Skeletal muscle tissue (tissue), 4 donors: ENCODE measurements around the gene HRNR. TPM values are rescaled to one million over a fixed set of nuclear protein-coding genes. Genes with fewer than 3 reads are reported as not detected.

Experiments
- H3K27ac ChIP-seq: one replicate; pipeline ENCODE4 v1.7.0; 2013; ENCODE audit warnings: mild to moderate bottlenecking, low read depth, low read length, inconsistent platforms
- H3K27me3 ChIP-seq, 3 donors: one replicate each; pipeline ENCODE4 v1.7.0; 2013; ENCODE audit warnings: low read length in 3 of 3; ENCODE audit not compliant: control insufficient read depth in 3 of 3, insufficient read depth in 3 of 3
- H3K36me3 ChIP-seq, 3 donors: one replicate each; pipeline ENCODE4 v1.7.0; 2013; ENCODE audit warnings: low read length in 3 of 3; ENCODE audit not compliant: control insufficient read depth in 3 of 3, insufficient read depth in 3 of 3
- H3K4me1 ChIP-seq, 3 donors: one replicate each; pipeline ENCODE4 v1.7.0; 2013; ENCODE audit warnings: low read length in 3 of 3, mild to moderate bottlenecking in 3 of 3; ENCODE audit not compliant: control insufficient read depth in 3 of 3, insufficient read depth in 3 of 3
- H3K4me3 ChIP-seq, 3 donors: one replicate each; pipeline ENCODE4 v1.7.0; 2013; ENCODE audit warnings: low read length in 3 of 3
- H3K9ac ChIP-seq, 3 donors: one replicate each; pipeline ENCODE4 v1.7.0; 2013; ENCODE audit warnings: low read length in 3 of 3, mild to moderate bottlenecking in 3 of 3, moderate library complexity in 2 of 3, low read depth in 1 of 3
- H3K9me3 ChIP-seq, 3 donors: one replicate each; pipeline ENCODE4 v1.7.0; 2013; ENCODE audit warnings: low read length in 3 of 3; ENCODE audit not compliant: control insufficient read depth in 3 of 3
- total RNA-seq: library from RNA; depleted of rRNA; stranded (reverse); fragments of >200 nt; gene quantifications from one replicate; pipeline ENCODE4 v1.2.3, GENCODE V29; 2014
- donor health status: Osteomylitis.

Gene HRNR
- total RNA-seq, 1 donor from 2014 or later, result not detected

GRCh38 chr1:152189657-152190442, 34.1 kb downstream of the HRNR start:
- Histone ChIP-seq H3K27ac (no peak overlapping the region), H3K4me1 (no peaks in the 10 kb centered on the region), H3K9ac (no peak overlapping the region), H3K9me3 (no peaks in the 10 kb centered on the region), H3K27me3 (peaks cover 0 to 6% (median 3%) of the 10 kb centered on the region in 3 donors), H3K4me3 (peak overlapping the region; percentile 46 to 76 (median 56)), H3K36me3 (no peaks in the 10 kb centered on the region)

GRCh38 chr1:152188673-152189591, 35.1 kb downstream of the HRNR start:
- H3K4me3 ChIP-seq, result peak overlapping the region; percentile 56 to 76 (median 69)
- H3K27ac ChIP-seq, result no peak overlapping the region
- peak overlapping the region in 2 of 3 donors; percentile 51 to 74 for H3K9ac ChIP-seq
- no peaks in the 10 kb centered on the region for H3K9me3 ChIP-seq
- H3K27me3 ChIP-seq, result peaks cover 0 to 6% (median 3%) of the 10 kb centered on the region in 3 donors
- no peaks in the 10 kb centered on the region for H3K4me1 ChIP-seq
- no peaks in the 10 kb centered on the region for H3K36me3 ChIP-seq

GRCh38 chr1:152186556-152187285, 37.3 kb downstream of the HRNR start:
- Histone ChIP-seq H3K9ac (no peak overlapping the region), H3K9me3 (no peaks in the 10 kb centered on the region), H3K27ac (no peak overlapping the region), H3K36me3 (no peaks in the 10 kb centered on the region), H3K4me1 (no peaks in the 10 kb centered on the region), H3K27me3 (peaks cover 0 to 6% (median 3%) of the 10 kb centered on the region in 3 donors), H3K4me3 (no peak overlapping the region)

GRCh38 chr1:152185544-152186391, 38.2 kb downstream of the HRNR start:
- Histone ChIP-seq H3K27ac (no peak overlapping the region), H3K4me1 (no peaks in the 10 kb centered on the region), H3K27me3 (peaks cover 0 to 6% (median 3%) of the 10 kb centered on the region in 3 donors), H3K4me3 (no peak overlapping the region), H3K36me3 (no peaks in the 10 kb centered on the region), H3K9ac (no peak overlapping the region), H3K9me3 (no peaks in the 10 kb centered on the region)

GRCh38 chr1:152182944-152183361, 41.0 kb downstream of the HRNR start:
- H3K36me3 ChIP-seq, result no peaks in the 10 kb centered on the region
- no peak overlapping the region for H3K9ac ChIP-seq
- no peak overlapping the region for H3K4me3 ChIP-seq
- H3K9me3 ChIP-seq, result no peaks in the 10 kb centered on the region
- no peak overlapping the region for H3K27ac ChIP-seq
- H3K4me1 ChIP-seq, result no peaks in the 10 kb centered on the region
- no peaks in the 10 kb centered on the region for H3K27me3 ChIP-seq

- Histone ChIP-seq H3K9me3 (no peaks in the 10 kb centered on the region), H3K36me3 (no peaks in the 10 kb centered on the region), H3K27ac (no peak overlapping the region), H3K27me3 (no peaks in the 10 kb centered on the region), H3K9ac (no peak overlapping the region), H3K4me1 (no peaks in the 10 kb centered on the region), H3K4me3 (no peak overlapping the region)
Measured at GRCh38 chr1:152182431-152182830, 41.6 kb downstream of the HRNR start.

GRCh38 chr1:152179566-152179965, 44.4 kb downstream of the HRNR start:
- no peaks in the 10 kb centered on the region for H3K36me3 ChIP-seq
- H3K9me3 ChIP-seq, result no peaks in the 10 kb centered on the region
- no peak overlapping the region for H3K4me3 ChIP-seq
- H3K27me3 ChIP-seq, result no peaks in the 10 kb centered on the region
- H3K4me1 ChIP-seq, result no peaks in the 10 kb centered on the region
- H3K27ac ChIP-seq, result no peak overlapping the region
- H3K9ac ChIP-seq, result no peak overlapping the region

- Histone ChIP-seq H3K4me3 (no peak overlapping the region), H3K4me1 (no peaks in the 10 kb centered on the region), H3K9me3 (no peaks in the 10 kb centered on the region), H3K27ac (no peak overlapping the region), H3K27me3 (no peaks in the 10 kb centered on the region), H3K36me3 (no peaks in the 10 kb centered on the region), H3K9ac (no peak overlapping the region)
Measured at GRCh38 chr1:152170287-152170905, 53.6 kb downstream of the HRNR start.
